NCI-H187 (cell line): Measurements from ENCODE around the gene GADD45B.

Experiments used
- DNase-seq, 2 experiments: peaks; one replicate each; lab custom pipeline; 2025; lab: John Stamatoyannopoulos, UW

GADD45B gene, protein sequence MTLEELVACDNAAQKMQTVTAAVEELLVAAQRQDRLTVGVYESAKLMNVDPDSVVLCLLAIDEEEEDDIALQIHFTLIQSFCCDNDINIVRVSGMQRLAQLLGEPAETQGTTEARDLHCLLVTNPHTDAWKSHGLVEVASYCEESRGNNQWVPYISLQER

DNA sequence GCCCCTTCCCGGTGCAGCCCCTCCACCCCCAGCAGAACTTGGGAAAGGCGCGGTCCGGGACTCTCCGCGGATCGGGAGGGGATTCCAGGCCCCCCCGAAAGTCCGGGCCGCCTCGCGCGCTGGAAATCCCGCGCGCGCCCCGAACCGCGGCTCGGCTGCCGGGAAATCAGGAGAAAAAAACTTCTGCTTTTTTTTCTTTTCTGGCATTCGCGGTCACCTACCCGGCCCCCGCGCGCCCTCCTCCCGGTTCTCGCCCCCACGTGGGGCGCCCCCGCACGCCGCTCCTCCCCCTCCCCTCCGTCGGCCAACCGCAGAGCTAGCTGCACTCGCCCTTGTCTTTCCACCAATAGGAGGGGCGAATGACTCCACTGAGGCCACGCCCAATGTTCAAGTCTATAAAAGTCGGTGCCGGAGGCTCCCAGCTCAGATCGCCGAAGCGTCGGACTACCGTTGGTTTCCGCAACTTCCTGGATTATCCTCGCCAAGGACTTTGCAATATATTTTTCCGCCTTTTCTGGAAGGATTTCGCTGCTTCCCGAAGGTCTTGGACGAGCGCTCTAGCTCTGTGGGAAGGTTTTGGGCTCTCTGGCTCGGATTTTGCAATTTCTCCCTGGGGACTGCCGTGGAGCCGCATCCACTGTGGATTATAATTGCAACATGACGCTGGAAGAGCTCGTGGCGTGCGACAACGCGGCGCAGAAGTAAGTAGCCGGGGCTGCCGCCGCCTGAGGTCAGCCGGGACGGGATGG, at the start of gene GADD45B:
Gene GADD45B (plus strand): TSS at position 426 of the 749 bp plus-strand sequence. CDS start 232 bp downstream, at position 658.
- DNase-seq: peak; percentile 88 to 93

DNA sequence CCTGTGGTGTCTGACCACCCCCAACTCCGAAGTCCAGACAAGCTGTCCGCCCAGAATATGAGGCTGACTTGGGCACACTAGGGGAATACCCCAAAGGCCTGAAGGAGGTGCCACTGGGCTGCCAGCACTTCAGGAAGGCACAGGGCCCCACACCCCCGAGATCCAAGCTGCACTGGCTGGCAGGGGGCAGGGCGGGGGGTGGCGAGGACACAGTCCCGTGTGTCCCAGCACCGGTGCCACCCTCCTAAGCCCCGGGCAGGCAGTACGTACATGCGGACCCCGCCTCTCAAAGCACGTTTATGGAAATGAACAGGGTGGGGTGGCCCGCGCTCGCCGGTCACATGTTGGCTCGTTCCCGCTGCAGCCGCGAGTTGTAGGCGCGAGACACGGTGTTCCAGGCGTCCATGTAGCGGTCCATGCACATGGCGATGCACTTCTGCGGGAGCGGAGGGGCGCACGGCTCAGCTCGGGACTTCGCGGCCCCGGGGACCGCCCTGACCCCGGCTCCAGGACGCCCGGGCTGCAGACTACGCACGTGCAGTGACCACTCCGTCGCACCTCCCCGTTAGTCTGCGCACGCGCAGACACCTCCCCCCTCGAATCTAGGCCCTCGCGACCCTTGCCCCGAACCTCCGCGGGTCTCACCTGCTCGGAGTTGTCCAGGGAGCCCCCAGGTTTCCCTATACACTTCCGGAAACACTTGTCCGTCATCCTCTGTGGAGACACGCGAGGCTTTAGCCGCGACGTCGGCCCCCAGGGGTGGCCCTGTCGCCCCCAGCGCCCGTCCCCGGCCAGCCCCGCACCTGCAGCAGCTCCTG, 49.1 kb upstream of the GADD45B start:
- DNase-seq: no peak

DNA sequence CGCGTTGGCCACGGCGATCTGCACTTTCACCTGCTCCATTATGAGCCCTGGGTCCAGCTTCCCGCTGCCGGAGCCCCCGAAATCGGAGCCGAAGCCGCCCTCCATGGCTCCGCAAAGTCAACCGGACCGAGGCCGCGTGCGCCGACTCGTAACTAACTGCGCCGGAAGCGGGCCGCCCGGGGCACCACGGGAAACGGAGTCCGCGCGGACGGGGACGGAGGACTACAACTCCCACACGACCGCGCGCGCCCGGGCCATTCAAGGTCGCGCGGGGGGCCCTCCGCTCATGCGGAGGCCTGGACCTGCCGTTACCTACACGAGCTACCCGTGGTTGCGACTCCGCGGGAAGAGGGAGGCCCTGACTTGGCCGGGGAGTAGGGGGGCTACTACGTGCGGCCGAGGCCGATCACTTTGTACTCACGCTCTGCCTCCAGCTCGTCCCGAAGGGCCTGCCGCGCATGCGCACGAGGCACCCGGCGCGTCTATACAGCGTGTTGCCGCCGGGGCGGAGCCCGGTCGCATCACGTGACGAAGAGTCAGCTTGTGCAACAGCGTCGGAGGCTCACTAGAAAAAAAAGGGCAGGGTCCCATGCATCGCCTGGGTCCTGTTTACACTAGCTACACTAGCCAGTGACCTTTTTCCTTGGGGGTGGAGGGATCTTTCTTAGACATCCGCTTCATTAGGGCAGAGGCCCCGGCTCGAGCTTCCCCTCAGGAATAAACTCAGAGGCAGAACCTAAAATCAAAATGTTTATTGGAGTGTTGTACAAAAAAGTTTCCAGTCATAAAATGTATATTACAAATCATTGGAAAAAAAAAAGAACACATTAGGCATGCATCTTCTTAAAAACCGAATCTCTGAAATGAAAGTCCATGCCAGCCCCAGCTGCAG, 48.3 kb upstream of the GADD45B start, which contains the start of gene TIMM13:
Gene TIMM13 (minus strand): TSS at position 158 of the 892 bp plus-strand sequence. CDS start 53 bp downstream, at position 105.
- peak; percentile 95 to 99 for DNase-seq

DNA sequence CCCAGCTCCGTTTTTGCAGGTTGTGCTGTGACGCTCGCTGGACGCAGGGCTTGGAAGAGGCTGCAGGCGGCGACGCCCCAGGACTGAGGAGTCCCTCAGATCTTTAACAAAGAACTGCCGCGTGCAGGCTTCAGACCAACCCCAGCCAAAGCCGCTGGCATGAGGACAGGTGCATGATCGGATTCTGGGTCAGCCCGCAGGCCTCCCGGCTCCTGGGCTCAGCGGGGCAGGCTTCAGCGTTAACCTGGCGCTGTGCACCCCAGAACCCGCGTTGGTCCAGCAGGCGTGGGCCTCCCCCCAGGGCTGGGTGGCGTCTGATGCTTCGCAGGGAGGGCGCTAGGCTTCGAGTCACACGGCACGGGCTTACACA, 47.6 kb upstream of the GADD45B start:
- DNase-seq: peak; percentile 33 to 63

DNA sequence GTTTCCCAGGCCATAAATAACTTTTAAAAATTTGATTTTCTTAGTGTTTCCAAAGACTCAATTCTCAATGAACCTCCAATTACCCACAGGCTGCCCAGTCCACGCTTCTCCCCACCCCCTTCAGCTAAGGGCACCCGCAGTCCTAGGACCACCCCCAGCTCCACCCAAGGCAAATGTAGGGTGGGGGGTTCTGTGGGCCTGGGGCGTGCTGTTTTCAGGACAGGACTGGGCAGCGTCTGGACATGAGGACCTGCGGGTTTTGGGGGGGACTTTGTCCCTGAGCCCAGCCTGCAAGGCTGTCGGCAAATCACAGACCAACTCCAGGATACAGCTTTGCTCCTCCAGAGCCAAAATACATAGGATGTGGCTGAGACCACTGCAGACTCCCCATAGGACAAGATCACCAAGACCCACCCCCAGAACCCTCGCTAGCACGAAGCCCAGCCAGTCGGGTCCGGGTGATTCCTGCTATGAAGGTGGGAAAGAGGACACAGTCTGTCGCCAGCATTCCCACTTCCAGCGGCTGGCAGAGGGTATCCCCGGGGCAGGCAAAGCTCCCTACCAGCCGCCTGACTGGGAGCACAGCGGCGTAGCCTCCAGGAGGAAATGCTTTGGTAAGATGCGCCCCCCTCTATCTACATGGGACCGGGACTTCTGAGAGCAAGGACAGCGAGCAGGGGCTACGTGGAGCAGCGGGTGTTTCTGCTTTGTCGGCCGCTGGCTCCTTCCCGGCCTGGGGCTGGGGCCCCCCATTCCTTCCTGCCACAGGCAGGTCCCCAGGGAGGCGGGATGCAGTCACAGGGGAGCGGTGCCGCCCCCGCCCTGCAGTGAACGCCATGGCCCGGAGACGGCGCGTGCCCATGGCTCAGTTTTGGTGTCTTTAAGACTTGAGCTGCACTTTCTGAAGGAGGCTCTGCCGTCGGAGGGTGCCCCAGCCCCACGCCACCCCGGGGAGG, 46.9 kb upstream of the GADD45B start:
- DNase-seq: no peak

DNA sequence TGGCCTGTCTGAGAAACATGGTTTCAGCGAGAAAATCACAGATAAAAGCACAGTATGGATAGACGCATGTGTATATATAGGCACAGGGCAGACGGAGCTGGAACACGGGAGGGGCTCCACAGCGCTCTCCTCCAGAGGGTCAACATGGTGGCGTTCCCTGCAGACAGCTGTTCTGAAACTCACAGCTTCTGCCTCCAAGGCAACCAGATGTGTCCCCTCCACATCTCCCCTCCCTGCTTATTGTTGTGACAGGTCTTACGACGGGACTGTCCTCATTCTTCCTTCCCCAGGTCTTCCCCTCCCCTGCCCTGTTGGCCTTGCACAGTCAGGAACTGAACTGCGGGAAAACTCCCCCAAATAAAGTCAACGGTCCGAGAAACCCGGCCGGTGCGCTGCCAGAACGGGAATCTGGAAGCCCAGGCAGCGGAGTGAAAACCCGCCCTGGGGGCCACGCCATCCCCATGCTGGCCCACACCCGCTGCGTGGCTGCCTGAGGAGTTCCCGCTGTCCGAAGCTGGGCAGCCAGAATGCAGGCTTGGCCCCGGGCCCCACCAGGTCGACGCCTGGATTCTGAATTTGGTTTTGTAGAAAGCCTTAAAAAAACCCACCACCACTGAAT, 45.9 kb upstream of the GADD45B start:
- no peak for DNase-seq

DNA sequence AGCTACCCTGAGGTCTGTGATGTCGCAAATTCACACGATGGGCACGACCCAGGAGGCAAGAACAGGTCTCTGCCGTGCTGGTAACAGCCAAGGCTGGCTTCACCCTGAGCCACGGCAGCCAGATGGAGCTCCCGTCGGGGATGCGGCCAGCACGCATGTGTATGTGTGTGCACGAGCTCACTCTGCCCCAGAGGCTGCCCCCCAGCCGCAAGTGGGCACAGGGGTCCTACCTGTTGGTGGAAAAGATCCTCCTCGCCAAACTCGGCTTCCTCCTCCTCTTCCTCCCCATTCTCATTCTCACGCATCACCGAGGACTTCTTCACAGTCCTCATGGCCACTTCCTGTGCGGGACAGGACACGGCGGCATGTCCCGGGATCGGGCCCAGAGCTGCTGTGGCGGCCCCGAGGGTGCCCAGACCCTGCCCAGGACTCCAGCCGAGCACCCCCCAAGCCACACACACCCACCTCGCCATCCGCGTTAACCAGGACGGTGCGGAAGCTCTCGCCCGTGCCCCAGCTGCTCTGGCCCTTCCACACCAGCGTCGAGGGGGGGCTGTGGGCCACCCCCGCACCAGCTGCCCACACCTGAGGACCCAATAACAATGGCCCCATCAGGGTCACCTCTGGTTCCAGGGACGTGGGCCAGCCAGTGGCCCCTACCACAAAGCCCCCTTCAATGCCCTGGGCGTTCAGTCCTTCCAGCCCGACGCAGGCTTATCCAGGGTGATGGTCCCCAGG, 44.4 kb upstream of the GADD45B start:
- DNase-seq: no peak

DNA sequence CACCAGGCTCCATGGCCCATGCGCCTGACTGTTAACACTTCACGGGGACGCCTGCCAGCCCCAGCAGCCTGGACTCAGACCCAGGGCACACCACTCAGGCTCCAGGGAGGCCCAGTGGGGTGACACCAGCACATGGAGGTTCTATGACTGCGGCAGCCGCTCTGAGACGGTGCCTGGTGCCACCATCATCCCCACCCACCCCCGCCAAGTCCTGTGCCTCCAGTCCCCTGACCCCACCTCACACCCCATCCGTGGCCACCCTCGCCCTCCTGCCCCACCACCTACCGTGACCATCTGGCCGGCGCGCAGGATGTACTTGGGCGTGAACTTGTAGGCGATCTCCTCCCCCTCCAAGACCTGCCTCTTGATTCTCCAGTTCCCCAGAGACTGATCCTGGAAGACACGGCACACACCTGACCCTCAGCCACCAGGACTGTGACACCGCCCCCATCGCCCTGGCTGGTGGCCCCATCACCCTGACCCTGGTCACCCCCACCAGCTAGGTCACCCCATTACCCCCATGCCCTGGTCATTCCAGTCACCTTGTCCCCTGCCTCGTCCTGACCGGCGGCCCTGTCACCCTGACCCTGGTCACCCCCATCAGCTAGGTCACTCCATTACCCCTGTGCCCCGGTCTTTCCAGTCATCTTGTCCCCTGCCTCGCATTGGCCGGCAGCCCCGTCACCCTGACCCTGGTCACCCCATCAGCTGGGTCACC, 43.6 kb upstream of the GADD45B start:
- no peak for DNase-seq

DNA sequence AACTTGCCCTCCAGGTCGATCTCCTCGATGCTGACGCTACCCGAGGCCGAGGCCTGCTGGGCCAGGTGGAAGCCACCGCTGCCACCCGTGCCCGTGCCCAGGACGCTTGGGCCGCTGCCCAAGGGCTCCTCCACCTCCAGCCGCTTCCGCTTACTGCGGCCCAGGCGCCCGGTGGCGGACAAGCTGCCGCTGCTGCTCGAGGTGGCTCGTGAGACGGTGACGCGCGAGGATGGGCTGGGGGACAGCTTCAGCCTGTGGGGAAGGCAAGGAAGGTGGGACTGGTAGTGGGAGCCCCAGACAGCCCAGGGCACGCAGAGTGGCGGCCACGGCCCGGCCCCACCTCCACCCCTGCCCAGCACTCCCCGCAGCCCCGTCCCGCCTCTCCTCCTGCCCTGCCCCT, 42.1 kb upstream of the GADD45B start:
- DNase-seq: no peak

DNA sequence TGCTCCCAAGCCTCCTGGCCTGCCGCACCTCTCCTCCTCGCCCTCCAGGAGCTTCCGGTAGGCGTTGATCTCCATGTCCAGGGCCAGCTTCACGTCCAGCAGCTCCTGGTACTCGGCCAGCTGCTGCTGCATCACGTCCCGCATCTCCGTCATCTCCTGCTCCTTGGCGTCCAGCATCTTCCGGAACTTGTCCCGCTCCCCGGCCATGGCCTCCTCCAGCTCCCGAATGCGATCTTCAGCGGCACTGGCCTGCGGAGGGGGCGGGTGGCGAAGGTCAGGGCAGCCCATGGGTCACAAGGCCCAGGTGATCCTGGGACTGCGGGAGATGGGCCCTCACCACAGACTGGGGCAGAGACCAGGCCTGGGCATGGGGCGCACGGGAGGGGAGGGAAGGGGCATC, 41.7 kb upstream of the GADD45B start:
- DNase-seq: no peak

DNA sequence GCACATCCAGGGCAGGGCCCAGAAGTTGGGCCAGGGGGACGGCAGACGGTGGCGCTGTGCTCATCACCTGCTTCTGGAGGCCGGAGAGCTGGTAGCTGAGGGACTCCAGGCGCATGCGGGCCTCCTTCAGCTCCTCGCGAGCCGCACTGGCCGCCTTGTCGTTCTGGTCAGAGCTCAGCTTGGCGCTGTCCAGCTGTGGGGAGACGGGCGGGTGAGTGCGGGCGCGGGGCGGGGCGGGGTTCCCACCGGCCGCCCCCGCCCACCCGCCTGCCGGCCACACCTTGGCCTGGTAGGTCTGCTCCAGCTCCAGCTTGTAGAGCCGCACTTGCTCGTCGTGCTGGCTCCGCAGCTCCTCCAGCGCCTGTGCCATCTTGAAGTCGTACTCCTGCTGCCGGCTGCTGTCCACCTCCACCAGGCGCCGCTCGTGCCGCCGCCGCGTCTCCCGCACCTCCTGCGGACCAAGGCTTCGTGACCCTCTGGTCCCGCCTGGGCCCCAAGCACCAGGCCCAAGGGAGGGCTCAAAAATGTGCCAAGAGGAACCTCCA, 41.1 kb upstream of the GADD45B start:
- no peak for DNase-seq

DNA sequence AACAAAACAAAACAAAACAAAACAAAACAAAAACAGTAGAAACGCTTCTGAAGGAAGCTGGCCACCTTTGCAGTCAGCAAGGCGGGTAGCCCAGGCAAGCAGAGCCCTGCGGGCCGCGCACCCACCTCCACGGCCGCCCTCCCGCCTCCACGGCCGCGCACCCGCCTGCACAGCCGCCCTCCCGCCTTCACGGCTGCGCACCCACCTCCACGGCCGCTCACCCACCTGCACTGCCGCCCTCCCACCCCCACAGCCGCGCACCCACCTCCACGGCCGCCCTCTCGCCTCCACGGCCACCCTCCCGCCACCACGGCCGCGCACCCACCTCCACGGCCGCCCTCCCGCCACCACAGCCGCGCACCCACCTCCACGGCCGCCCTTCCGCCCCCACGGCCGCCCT, 39.5 kb upstream of the GADD45B start:
- no peak for DNase-seq

DNA sequence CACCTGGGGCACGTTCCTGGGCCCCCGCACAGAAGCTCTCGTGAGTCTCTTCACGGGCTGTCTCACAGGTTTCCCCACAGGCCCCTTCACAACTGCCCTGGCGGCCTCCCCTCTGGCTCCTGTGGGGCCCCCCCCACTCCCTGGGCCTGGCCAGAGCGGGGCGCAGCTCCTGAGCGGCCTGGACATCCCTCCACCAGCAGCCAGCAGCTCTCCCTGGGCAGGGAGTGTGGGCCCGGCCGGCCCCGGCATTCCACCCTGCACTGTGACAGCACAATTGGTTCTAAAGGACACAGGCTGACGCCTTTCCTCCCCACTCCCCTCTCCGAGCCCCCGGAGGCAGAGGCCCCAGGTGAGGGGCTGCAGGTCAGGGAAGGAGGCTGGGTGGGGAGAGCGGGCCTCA, 39.0 kb upstream of the GADD45B start:
- no peak for DNase-seq

DNA sequence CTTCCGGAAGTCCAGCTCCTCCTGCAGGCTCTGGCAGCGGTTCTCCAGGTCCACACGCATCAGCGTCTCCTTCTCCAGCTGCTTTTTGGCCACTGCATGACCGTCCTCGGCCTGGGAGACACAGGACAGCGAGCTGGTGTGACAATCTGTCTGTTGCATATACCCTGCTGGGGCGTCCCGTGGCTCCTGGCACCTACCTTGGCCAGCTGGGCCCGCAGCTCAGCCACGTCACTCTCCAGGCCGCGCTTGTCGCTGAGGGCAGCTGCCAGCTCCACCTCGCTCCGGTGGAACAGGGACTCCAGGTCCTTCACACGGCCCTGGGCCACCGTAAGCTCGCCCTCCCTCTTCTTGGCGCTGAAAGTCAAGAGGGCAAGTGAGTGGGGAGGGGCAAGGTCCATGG, 37.7 kb upstream of the GADD45B start:
- DNase-seq: no peak

DNA sequence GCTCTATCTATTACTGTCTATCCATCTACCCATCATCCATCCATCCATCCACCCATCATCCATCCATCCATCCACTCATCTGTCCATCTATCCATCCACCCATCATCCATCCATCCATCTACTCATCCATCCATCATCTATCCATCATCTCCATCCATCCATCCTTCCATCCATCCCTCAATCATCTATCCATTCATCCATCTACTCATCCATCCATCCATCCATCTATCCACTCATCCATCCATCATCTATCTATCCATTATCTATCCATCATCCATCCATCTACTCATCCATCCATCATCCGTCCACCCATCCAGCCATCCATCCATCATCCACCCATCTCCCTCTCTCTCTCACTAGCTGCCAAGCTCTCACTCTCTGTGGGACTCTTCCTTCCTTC, 35.4 kb upstream of the GADD45B start:
- DNase-seq: no peak

DNA sequence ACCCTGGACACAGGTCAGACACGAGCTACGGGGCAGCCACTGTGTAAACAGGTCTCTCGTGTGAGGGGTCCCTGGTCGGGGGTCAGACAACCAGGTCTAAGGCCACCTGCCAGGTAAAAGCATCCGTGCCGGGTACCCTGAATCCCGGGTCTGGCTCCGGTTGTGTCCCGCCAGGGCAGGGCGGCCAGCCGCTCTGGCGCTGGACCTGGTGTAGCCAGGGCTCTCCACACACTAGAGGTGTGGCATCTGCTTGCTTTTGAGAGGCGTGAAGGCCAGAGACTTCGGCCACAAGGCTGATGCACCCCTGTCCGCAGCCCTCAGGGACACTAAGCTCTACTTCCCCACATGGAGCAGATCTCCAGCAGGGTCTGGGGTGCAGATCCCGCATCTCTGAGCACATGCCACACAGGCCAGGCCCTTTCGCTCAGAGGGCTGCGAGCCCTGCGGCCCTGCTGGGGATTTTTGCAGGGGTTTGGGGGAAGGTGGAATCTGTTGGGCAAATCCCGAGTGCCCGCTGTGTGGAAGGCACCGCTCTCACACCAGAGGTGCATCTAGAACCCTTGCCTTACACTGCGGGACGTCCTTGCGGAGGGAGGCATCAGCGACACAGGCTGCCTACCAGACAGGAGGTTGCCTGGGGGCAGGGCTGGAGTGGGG, 34.7 kb upstream of the GADD45B start:
- DNase-seq: no peak

DNA sequence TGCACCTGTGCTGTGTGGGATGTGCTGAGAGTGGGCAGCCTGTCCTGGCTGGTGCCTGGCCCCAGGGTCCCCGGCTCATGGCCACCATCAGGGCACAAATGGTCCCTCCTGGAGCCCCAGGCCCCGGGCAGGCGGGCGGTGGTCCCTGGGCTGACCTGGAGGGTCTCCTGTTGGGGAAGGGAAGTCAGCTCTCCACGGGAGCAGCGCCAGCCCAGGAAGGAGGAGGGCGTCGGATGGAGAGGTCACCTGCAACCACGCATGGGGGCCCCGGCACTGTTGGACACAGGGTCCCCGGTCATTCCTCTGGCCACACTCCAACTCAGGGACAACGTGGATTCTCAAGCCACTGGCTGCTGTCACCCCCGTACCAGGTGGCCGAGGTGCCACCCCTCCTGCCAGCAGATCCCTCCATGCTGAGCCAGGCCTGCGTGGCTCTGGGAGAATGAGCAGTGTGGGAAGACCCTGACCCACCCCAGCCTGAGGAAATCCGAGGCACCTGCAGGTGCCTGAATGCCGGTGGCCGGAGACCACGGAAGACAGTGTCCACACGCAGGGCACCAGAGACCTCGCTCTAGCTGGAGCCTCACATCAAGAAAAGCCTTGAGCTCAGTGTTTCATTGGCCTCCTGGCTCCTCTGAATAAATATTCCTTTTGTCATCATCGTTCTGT, 32.7 kb upstream of the GADD45B start:
- no peak for DNase-seq

DNA sequence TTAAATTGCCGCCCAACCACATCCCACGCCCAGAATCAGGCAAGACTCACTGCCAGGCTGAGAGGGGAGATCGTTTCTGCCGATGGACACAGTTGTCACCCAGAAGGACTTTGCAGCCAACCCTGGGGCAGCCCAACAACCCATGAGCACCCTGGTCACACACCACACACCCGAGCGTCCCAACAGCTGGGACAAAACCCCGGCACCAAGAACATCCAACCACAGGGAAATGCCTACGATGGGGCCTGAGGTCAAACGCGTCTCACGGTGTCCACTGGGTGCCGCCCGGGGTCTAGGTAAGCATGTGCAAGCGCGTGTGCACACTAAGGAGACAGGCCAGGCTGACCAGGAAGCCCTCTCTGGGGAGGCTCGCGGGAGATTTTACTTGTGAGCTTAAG, 32.1 kb upstream of the GADD45B start:
- DNase-seq: no peak
